Measurements from ENCODE around the gene NSUN5. TPM values are rescaled to one million over a fixed set of nuclear protein-coding genes. Genes with fewer than 3 reads are reported as not detected.
"Not testable (repeated sequence)": the region's sequence is repeated elsewhere in the genome, so short reads cannot be mapped to it uniquely, and the experiment has no call there.

Gene NSUN5
- total RNA-seq, 1 experiment from 2014 or later = 70.4 TPM

DNA sequence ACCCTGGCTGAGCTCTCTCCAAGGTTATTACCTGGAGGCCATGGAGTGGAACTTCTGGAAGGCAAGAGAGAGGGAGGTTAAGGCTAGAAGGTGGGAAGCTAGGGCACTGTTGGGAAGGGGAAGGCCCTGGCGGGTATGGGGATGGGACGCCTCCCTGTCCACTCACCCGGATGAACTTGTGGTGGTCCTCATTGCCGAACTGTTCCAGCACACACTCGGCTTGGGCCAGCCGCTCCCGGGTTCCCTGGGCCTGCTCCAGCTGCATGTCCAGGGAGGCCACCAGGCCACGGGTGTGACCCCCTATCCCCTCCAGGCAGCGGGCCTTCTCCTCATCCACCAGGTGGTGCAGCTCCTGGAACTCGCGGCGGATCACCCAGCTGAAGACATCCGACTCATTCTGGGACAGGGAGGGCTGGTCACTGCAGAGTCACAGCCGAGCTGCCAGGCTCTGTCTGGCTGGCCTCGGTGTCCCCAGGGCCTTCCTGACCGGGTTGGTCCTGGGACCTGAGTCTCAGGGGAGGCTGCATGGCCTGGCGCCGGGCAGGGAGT is 10.1 kb upstream of the NSUN5 start:
- H3K9me2 ChIP-seq (ENCODE audit: insufficient read depth); H3K9ac ChIP-seq (ENCODE audit: low read length); H3K79me2 ChIP-seq (ENCODE audit: insufficient read depth, low read length); H2AFZ ChIP-seq (ENCODE audit: low read depth, low read length, poor library complexity, severe bottlenecking); H3K9me3 ChIP-seq (ENCODE audit: control insufficient read depth in 1 of 2, insufficient read depth in 1 of 2, low read depth in 1 of 2, low read length in 2 of 2); RAD21 ChIA-PET (ENCODE audit: low non-redundant PET in 1 of 2, low total read pairs in 2 of 2, uncharacterized antibody in 2 of 2, unreplicated experiment in 2 of 2); intact Hi-C loops (cut with micrococcal nuclease); H3K4me1 ChIP-seq (ENCODE audit: control insufficient read depth in 1 of 2, insufficient read depth in 2 of 2, low read length in 2 of 2); H4K20me1 ChIP-seq (ENCODE audit: insufficient read depth); H3K27me3 ChIP-seq (ENCODE audit: insufficient read depth, low read length); DNase-seq (ENCODE audit: low read depth, low spot score); BruUV-seq (replicated peaks); CTCF ChIA-PET; H3K27ac ChIP-seq (ENCODE audit: low read depth, low read length); H3K36me3 ChIP-seq (ENCODE audit: control insufficient read depth in 1 of 2, insufficient read depth in 2 of 2, low read length in 2 of 2); H3K4me2 ChIP-seq (ENCODE audit: low read length); H3K4me3 ChIP-seq (replicated peaks in 1 of 2; ENCODE audit: low read depth in 1 of 2, low read length in 2 of 2): not testable (repeated sequence)
- TF ChIP-seq, protein P1, sequence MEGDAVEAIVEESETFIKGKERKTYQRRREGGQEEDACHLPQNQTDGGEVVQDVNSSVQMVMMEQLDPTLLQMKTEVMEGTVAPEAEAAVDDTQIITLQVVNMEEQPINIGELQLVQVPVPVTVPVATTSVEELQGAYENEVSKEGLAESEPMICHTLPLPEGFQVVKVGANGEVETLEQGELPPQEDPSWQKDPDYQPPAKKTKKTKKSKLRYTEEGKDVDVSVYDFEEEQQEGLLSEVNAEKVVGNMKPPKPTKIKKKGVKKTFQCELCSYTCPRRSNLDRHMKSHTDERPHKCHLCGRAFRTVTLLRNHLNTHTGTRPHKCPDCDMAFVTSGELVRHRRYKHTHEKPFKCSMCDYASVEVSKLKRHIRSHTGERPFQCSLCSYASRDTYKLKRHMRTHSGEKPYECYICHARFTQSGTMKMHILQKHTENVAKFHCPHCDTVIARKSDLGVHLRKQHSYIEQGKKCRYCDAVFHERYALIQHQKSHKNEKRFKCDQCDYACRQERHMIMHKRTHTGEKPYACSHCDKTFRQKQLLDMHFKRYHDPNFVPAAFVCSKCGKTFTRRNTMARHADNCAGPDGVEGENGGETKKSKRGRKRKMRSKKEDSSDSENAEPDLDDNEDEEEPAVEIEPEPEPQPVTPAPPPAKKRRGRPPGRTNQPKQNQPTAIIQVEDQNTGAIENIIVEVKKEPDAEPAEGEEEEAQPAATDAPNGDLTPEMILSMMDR (IDR thresholded peaks at IDR 0.05 in 2 of 3, conservative IDR thresholded peaks at IDR 0.05 in 1 of 3; ENCODE audit: borderline replicate concordance in 1 of 3, insufficient read depth in 1 of 3, low read depth in 2 of 3, low read length in 2 of 3) = 0 out of 6 replicates have a peak, but pooled peaks of 1 of the 3 experiments have one; percentile 12
- POLR2A ChIA-PET = interaction anchor here (0.5 kb wide), 1 partner anchor 406 kb away, joined by 3 read pairs; no protein-coding TSS in a partner anchor
- peak; percentile 73 for ATAC-seq

DNA sequence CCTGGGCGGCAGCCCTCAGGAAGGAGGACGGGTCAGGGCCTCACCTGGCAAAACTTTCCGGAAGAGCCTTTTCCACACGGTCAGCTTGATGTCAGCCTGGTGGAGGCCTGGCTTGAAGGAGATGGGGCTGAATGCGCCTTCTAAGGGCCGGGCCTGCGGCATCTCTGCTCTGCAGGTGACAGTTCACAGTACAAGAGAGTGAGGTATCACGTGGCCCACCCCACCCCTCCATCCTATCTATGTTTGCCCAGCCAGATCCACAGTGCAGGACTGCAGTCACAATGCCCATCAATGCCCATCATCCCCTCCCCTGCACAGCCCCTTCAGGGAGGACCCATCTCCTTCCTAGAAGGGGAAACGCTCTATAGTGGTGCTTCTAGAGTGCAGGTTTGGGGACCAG is 7.9 kb upstream of the NSUN5 start:
- Histone ChIP-seq H3K79me2 (ENCODE audit: insufficient read depth, low read length) (no peaks in the 10 kb centered on the region), H3K36me3 (ENCODE audit: control insufficient read depth in 1 of 2, insufficient read depth in 2 of 2, low read length in 2 of 2) (no peaks in the 10 kb centered on the region), H3K9me3 (ENCODE audit: control insufficient read depth in 1 of 2, insufficient read depth in 1 of 2, low read depth in 1 of 2, low read length in 2 of 2) (no peaks in the 10 kb centered on the region), H4K20me1 (ENCODE audit: insufficient read depth) (no peaks in the 10 kb centered on the region), H3K27ac (ENCODE audit: low read depth, low read length) (no peak overlapping the region), H3K27me3 (ENCODE audit: insufficient read depth, low read length) (no peaks in the 10 kb centered on the region), H3K9me2 (ENCODE audit: insufficient read depth) (no peaks in the 10 kb centered on the region), H3K4me1 (ENCODE audit: control insufficient read depth in 1 of 2, insufficient read depth in 2 of 2, low read length in 2 of 2) (peaks cover 0 to 8% of the 10 kb centered on the region in 2 experiments; a peak in 3 of 4 replicates), H3K9ac (ENCODE audit: low read length) (no peak overlapping the region), H3K4me3 (replicated peaks in 1 of 2; ENCODE audit: low read depth in 1 of 2, low read length in 2 of 2) (no peak overlapping the region), H2AFZ (ENCODE audit: low read depth, low read length, poor library complexity, severe bottlenecking) (no peak overlapping the region), H3K4me2 (ENCODE audit: low read length) (no peak overlapping the region)
- POLR2A ChIA-PET = no interaction called here
- CTCF ChIA-PET = no interaction called here
- DNase-seq (ENCODE audit: low read depth, low spot score) (no peak), ATAC-seq (no peak)
- no peak for TF ChIP-seq YY1 (IDR thresholded peaks at IDR 0.05; ENCODE audit: extremely low read depth, insufficient replicate concordance, low read depth, low read length)
- no peak for TF ChIP-seq ZBTB33 (IDR thresholded peaks at IDR 0.05; ENCODE audit: extremely low read depth, insufficient replicate concordance, low read length)
- no peak for TF ChIP-seq POLR2AphosphoS5 (IDR thresholded peaks at IDR 0.05; ENCODE audit: low read depth, low read length)
- no peak for TF ChIP-seq FOSL1 (IDR thresholded peaks at IDR 0.05; ENCODE audit: low read depth)
- no peak for TF ChIP-seq JUND (IDR thresholded peaks at IDR 0.05)
- TF ChIP-seq, protein P2, sequence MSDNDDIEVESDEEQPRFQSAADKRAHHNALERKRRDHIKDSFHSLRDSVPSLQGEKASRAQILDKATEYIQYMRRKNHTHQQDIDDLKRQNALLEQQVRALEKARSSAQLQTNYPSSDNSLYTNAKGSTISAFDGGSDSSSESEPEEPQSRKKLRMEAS (IDR thresholded peaks at IDR 0.05) = no peak
- TF ChIP-seq EZH2phosphoT487 (IDR thresholded peaks at IDR 0.05; ENCODE audit: borderline replicate concordance) = no peak
- no peak for TF ChIP-seq SIN3A (IDR thresholded peaks at IDR 0.05; ENCODE audit: low read depth)
- TF ChIP-seq EZH2 (IDR thresholded peaks at IDR 0.05) = no peak
- RAD21 ChIA-PET (ENCODE audit: low non-redundant PET in 1 of 2, low total read pairs in 2 of 2, uncharacterized antibody in 2 of 2, unreplicated experiment in 2 of 2) = no interaction called here
- intact Hi-C loops (cut with micrococcal nuclease) = no loop called here
- BruUV-seq (replicated peaks) = no TSS peak

All from HCT116 (cell line).